NCI-H510A (cell line): ENCODE results near the gene SKA2.
"Not testable (repeated sequence)": the region's sequence is repeated elsewhere in the genome, so short reads cannot be mapped to it uniquely, and the experiment has no call there.

Experiments
- DNase-seq: peaks from one replicate; lab custom pipeline; 2025; lab: John Stamatoyannopoulos, UW

The SKA2 gene, protein sequence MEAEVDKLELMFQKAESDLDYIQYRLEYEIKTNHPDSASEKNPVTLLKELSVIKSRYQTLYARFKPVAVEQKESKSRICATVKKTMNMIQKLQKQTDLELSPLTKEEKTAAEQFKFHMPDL

DNA sequence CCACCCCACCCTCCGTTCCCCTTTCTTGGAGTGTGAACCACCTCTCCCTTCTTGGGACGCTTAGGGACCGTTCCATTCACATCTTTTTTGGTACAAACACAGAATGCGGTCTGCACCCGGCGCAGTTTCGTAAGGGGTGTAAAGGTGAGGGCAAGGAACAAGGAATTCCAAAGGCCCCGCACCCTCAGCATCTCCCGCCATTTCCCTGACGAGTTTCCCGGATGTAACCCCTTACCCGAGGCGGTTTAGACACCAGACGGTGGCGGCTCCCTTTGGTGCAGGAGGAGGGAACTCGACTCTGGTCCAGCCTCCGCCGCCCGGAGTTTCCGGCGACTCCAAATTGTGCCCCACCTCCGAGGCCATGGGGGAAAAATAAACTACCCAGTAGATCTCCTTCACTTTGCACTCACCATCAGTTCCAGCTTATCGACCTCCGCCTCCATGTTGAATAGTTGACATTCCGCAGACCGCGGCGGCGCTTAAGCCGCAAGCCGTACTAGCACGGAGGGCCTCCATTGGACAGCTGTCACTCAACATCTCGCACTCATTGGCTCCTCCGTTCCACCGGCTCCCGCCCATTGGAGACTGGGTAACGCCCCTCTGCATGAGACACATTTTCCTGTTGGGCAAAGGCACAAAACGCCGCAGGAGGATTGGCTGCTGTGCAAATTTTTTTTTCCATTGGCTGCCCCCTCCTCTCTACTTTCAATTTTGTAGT is at the start of gene SKA2:
TSS of gene SKA2 (minus strand) at position 466 of the 718 bp plus-strand sequence. CDS start at position 443, 23 bp downstream.
- DNase-seq: peak; percentile 100

DNA sequence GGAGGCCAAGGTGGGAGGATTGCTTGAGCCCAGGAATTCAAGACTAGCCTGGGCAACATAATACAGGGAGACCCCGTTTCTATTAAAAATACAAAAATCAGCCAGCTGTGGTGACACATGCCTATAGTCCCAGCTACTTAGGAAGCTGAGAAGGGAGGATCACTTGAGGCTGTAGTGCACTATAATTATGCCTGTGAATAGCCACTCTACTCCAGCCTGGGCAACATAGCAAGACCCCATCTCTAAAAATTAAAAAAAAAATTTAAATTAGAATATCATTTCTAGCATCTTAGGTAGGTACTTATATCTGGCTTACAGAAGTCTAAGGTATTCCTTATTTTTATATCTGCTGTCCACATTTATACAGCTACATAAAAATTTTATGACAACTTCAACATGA is 47.3 kb upstream of the SKA2 start:
- no peak for DNase-seq

DNA sequence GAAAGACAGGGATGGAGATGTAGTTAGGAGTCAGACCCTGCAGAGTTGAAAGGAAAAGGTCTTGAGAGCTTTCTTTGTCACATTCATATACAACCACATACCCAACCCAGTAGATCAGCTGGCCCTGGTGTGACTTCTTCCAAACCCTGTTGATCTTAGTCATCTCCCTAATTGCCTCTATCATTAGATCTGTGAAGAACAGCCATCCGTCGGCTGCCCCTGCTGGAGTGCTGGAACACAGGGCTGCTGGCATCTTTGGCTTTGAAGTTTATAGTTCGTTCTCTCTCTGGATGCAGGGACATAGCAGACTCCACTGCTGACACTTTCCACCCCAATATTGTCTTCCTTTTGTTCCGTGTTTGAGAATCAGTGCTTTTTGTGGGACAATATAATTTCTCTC is 44.4 kb upstream of the SKA2 start:
- DNase-seq: no peak

DNA sequence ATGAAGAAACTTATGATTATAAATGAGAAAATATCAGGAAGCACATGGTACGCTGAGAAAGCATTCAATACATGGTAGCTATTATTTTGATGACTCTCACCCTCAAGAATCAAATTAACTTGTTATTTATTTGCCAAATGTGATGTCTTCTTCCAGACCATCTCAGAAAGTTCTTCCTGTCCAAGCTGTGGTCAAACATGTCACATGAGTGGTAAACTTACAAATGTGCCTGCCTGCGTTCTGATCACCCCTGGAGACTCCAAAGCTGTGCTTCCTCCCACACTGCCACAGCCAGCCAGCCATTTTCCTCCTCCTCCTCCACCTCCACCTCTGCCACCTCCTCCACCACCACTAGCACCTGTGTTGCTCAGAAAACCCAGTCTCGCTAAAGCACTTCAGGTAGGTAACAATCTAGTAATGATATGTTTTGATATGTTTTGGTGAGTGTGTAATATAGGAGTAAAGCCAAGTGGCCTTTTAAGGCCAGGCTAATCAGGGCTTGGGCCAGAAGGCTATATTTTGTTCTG is 38.4 kb upstream of the SKA2 start:
- no peak for DNase-seq

DNA sequence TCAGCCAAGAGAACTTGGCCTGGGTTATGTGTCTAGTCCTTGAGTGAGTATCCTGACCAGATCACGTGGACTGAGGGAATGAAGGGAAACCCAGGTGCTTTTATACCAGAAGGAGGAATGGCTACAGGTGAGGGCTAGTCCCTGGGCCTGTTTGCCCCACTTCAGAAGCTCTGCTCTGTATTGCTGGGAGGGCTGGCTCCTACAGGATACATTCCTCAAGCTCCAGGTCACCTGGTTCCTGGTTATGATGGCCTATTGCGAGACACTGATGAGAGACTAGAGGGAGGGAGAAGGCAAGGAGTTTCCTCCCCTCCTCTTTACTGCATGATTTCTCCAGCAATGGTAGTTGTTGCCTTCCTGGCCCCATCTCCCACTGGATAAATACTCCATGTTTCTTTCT is 35.8 kb upstream of the SKA2 start:
- no peak for DNase-seq

DNA sequence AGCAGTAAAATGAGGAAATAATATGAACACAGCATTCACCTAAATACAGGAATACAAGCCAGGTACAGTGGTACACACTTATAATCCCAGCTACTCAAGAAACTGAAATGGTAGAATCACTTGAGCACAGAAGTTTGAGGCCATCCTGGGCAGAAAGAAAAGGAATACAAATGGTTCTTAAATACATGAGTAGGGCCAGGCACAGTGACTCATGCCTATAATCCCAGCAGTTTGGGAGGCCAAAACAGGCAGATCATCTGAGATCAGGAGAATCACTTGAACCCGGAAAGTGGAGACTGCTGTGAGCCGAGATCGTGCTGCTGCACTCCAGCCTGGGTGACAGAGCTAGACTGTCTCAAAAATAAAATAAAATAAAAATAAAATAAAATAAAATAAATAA is 31.9 kb upstream of the SKA2 start:
- DNase-seq: no peak

DNA sequence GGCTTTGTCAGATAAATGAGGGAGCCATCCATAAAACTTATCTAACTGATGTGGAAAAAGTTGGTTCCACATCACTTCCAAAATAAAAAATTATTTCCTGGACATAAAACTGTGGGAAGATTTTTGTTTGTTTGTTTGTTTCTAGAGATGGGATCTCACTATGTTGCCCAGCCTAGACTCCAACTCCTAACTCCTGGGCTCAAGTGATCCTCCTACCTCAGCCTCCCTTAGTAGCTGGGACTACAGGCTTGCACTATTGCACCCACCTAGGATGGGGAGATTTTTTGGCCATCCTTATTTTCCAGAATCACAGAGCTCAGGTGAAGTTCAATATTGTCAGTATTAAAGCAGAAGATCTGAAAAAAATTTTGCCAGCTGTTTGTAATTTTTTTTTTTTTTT is 31.0 kb upstream of the SKA2 start:
- DNase-seq: no peak

DNA sequence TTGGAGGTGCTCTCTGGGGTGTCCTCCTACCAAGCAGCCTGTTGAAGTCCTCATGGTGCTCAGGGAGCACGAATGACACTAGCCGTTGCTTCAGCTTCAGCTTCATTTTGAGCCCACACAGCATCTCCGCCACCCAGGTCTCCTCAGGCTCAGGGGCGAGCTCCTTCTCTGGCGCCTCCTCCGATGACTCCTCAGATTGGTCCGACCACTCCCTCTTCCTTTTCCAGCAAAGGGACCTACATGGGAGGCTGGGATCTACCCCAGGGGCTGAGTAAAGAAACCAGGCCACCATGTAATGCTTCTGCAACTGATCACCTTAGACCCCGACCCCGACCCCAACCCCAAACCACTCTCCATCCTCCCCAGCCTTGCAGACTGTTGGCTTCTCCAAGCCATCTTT is 26.5 kb upstream of the SKA2 start:
- DNase-seq: no peak

DNA sequence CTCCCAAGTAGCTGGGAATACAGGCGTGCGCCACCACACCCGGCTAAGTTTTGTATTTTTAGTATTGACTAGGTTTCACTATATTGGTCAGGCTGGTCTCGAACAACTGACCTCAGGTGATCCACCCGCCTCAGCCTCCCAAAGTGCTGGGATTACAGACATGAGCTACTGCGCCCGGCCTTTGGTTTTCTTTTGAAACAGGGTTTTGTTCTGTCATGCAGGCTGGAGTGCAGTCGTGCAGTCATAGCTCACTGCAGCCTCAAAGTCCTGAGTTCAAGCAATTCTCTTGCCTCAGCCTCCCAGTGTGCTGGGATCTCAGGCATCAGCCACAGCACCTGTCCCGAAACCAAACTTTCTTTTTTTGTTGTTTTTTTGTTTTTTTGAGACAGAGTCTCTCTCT is 25.6 kb upstream of the SKA2 start:
- no peak for DNase-seq

DNA sequence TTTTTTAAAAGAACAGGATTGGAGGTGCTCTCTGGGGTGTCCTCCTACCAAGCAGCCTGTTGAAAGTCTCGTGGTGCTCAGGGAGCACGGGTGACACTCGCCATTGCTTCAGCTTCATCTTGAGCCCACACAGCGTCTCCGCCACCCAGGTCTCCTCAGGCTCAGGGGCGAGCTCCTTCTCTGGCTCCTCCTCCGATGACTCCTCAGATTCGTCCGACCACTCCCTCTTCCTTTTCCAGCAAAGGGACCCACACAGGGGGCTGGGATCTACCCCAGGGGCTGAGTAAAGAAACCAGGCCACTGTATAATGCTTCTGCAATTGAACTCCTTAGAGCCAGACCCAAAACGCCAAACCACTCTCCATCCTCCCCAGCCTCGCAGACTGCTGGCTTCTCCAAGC is 24.6 kb upstream of the SKA2 start:
- not testable (repeated sequence) for DNase-seq

DNA sequence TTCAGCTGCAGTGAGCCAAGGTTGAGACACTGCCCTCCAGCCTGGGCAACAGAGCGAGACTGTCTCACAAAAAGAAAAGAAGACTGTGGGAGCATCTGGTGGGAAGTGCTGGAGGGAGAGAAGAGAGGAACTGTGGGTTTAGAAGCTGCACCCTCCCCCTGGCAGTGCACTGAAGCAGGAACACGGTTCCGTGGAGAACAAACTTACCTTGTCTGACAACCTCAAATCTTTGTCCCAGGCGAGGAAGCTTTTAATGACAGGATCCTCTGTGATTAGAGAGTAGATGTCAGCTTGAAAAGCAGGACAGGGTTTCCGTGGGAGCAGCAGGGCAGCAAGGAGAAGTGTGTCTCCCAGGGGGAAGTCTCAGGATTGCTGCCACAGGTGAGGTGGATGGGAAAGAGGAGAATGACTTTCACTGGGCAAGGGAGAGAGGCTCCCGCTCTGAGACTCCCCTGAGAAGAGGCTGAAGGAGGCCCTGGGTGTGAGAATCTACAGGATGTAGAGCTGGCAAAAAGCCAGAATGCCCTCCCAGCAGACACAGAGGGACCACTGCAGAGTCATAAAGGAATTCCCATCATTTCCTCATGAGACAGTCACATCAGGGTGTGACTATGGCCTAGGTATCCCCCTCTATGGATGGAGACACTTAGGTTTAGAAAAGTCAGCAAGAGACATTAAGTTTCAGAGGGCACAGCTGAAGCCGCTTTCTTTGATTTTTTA is 23.4 kb upstream of the SKA2 start:
- no peak for DNase-seq

DNA sequence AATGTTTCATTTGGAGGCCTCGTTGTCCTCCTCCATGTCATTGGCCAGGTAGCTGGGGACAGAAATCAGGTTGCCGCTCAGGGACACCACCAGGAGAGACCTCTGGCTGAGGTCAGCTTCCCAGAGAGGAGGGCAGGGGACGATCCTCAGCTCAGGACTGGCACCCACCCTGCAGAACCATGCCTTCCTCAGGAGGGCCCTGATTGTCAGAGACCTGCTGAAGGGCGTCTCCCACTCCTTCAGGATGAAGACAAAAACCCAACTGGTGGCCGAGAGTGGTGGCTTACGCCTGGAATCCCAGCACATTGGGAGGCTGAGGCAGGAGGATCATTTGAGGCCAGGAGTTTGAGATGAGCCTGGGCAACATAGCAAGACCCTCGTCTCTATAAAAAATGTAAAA is 20.1 kb upstream of the SKA2 start:
- no peak for DNase-seq

DNA sequence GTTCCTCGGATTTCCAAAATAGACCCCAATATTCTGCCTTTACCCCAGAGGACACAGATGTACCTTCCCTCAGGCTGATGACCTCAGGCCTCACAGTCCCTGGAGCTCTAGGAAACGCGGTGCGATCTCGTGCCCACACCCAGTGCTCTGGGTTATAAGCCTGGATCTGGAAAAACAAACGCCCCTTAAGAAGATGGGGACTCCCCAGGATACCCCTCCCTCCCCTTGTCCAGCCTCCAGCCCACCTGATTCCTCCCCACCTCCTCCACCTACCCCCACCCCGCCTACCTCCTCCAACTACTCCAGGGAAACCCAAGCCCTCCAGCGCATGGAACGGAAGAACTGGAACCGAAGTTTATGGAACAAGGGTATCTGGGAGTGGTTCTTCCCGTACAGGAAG is 19.7 kb upstream of the SKA2 start:
- DNase-seq: no peak

DNA sequence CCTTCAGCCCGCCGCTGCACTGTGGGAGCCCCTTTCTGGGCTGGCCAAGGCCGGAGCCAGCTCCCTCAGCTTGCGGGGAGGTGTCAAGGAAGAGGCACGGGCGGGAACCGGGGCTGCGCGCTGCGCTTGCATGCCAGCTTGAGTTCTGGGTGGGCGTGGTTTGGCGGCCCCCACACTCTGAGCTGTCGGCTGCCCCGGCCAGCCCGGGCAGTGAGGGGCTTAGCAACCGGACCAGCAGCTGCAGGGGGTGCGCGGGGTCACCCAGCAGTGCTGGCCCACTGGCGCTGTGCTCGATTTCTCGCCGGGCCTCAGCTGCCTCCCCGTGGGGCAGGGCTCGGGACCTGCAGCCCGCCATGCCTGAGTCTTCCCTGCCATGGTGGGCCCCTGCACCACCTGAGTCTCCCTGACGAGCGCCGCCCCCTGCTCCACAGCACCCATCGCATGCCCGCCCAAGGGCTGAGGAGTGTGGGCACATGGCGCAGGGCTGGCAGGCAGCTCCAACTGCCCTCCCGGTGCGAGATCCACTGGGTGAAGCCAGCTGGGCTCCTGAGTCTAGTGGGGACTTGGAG is 17.5 kb upstream of the SKA2 start:
- DNase-seq: no peak

DNA sequence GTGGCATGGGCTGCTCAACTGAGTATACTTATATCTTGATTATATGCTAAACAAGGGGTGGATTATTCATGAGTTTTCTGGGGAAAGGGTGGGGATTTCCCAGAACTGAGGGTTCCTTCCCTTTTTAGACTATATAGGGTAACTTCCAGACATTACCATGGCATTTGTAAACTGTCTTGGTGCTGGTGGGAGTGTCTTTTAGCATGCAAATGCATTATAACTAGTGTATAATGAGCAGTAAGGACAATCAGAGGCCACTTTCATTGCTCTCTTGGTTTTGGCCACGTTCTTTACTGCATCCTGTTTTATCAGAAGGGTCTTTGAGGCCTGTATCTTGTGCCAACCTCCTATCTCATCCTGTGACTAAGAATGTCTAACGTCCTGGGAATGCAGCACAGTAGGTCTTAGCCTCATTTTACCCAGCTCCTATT is 12.6 kb upstream of the SKA2 start:
- DNase-seq: no peak

DNA sequence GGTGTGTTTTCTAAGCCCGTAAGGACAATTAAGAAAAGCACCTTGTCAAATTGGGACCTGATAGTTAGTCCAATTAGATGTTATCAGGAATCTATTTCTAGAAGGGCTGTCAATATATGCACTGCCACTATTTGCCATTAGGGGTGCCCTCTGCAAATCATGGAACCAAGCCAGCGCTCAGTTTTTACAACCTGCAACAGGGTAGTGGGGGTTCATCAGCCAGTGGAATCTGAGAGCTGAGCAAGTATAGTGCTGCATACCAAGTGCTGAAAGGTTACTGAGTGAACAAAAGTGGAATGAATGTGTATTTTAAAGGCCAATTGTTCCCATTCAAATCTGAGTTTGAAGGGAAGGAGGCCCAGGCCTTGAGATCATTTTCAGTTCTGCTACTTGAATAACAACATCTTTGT is 11.0 kb upstream of the SKA2 start:
- no peak for DNase-seq

DNA sequence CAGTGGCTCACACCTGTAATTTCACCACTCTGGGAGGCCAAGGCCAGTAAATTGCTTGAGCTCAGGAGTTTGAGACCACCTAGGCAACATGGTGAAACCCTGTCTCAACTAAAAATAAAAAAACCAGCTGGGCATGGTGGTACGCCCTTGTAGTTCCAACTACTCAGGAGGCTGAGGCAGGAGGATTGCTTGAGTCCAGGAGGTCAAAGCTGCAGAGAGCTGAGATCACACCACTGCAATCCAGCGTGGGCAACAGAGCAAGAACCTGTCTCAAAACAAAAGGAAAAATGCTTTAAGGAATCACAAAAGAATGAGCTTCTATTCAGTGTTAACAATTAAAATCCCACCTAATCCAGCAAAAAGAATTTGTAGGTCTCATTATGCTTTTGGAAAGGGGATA is 6.5 kb upstream of the SKA2 start:
- no peak for DNase-seq

DNA sequence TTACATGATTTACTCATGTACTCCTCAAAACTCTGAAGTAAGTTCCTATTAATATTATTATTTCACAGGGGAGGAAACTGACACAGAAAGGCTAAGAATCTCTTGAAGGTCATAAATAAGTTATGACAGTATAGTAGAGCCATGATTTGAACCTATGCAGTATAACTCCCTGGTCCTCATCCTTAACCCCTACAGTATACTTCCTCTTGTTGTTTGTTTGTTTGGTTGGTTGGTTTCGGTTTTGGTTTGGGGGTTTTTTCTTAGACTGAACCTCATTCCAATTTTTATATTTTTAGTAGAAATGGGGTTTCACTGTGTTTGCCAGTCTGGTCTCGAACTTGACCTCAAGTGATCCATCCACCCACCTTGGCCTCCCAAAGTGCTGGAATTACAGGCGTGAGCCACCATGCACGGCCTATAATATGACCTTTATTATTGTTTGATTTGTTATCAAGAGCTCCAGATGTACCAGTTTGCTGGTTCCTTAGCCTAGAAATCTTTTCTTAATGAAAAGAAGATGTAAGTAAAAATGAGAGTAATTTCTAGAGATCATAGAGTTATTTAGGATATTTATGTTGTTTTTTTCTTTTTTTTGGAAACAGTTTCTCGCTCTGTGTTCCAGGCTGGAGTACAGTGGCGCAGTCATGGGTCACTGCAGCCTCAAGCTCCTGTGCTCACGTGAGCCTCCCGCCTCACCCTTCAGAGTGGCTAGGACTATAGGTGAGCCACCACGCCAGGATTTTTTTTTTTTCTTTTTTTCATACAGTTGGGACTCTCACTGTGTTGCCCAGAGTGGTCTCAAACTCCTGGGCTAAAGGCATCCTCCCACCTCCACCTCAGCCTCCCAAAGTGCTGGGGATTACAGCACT is 5.4 kb upstream of the SKA2 start:
- DNase-seq: no peak

DNA sequence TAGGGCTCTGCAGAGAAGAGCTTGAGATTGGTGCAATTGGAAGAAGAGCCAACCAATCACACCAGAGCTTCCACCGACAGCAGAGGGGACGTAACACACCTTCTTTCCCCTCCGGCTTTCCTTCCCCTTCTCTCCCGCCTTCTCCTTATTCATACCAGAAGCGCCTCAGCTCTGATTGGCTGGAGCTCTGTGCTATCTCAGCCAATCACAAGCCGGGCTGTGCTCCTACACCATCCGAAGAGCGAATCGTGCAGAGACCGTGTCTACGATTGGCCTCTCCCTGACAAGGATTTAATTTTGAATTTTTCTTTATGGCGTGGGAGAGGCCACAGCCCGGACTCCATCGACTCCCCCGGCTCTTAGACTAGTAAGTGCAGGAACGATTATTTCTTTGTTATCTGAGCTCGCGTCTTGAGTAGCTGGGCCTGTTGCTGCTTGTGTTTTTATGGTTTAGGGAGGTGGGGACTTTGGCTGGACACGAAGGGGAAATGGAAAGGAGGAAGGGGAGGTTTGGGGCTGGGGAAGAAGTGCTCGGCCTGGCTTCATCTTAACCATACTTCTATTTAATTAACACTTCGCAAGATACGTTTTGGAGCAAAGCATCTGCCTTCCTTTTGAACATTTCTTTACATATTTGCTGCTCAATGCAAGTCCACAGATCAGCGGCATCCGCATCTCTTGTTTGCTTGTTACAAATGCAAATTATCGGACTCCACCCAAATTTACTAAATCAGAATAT is 622 bp upstream of the SKA2 start, which contains the start of gene PRR11:
TSS of gene PRR11 (plus strand) at position 308 of the 739 bp plus-strand sequence. CDS start 14,007 bp downstream, outside the sequence.
- DNase-seq: peak; percentile 100

DNA sequence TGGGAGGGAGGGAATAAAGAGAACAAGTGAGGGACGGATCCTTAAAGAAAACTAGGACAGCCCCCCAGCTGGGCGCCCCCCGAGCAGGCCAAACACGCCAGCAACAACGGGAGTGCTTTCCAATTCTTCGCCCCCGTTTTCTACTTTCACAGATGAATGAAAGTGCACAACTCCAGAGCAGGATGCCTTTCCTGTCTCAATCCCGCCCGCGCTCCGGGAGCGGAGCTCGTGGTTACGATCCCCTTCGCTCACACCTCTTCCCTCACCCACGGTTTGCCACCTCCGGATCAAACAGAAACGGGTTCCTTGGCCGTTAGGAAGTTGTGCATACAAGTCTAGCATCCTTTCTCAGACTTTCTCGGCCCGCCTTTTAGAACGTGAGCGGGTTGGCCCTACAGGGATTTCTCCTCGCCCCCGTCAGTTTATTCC is 680 bp downstream of the SKA2 start:
- DNase-seq: peak; percentile 45

DNA sequence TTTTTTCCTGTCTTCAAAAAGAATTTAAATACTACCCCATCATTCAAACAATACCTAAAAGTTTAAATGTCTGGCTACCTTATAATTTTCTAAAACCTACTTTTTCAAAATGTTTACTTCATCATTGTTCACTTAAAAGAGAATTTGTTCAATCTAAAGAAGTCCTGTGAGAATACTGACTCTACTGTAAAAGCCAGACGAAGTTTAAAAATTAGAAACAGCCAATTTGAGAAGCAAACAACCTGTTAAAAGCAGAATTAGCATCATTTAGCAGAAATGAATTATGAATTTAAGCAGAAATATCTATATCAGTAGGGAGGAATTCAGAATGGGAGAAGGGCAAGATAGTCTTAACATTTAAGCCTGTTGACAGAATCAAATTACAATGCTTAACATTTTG is 2.1 kb downstream of the SKA2 start:
- DNase-seq: no peak
